Measurements from ENCODE around the gene ZMIZ2. TPM values are rescaled to one million over a fixed set of nuclear protein-coding genes. Genes with fewer than 3 reads are reported as not detected.
"Not testable (repeated sequence)": the region's sequence is repeated elsewhere in the genome, so short reads cannot be mapped to it uniquely, and the experiment has no call there.

The ZMIZ2 gene
- total RNA-seq, 4 donors from 2014 or later: 43.1 to 57.7 (median 49.8) TPM

- H3K36me3 ChIP-seq: peaks cover 37 to 44% of the 10 kb centered on the region in 2 donors
- no peaks in the 10 kb centered on the region for H3K9me3 ChIP-seq
- H3K4me3 ChIP-seq (replicated peaks in 1 of 3): peak overlapping the region in 1 of 3 donors; percentile 92
- peaks cover 15 to 24% of the 10 kb centered on the region in 2 donors for H3K4me1 ChIP-seq
- 22 to 31% methylated on average over 2 of the region's 2 CpGs for WGBS, 2 donors
- TF ChIP-seq POLR2A (IDR thresholded peaks at IDR 0.05) (no peak), CTCF (IDR thresholded peaks at IDR 0.05) (no peak)
- H3K27me3 ChIP-seq: no peaks in the 10 kb centered on the region
- intact Hi-C loops (cut with DNase I): loop anchor here (5.0 kb wide), 1 partner anchor 51 kb away; the partner anchor contains the start of gene ZMIZ2
- peak overlapping the region in 1 of 3 donors; percentile 97 for H3K27ac ChIP-seq
- DNase-seq: no peak
These were observed 50.1 kb downstream of the ZMIZ2 start for GRCh38 chr7:44798649-44799305.

GRCh38 chr7:44799939-44800338 is 51.3 kb downstream of the ZMIZ2 start:
- Histone ChIP-seq H3K27ac (no peak overlapping the region), H3K27me3 (no peaks in the 10 kb centered on the region), H3K4me3 (replicated peaks in 1 of 3) (no peak overlapping the region), H3K4me1 (peaks cover 15 to 23% of the 10 kb centered on the region in 2 donors), H3K9me3 (no peaks in the 10 kb centered on the region), H3K36me3 (peaks cover 48 to 55% of the 10 kb centered on the region in 2 donors)
- DNase-seq: no peak
- TF ChIP-seq CTCF (IDR thresholded peaks at IDR 0.05): no peak
- 84 to 88% methylated on average over 4 of the region's 4 CpGs for WGBS, 2 donors
- intact Hi-C loops (cut with DNase I): loop anchor here (5.0 kb wide), 1 partner anchor 53 kb away; the partner anchor contains the start of gene ZMIZ2

- Histone ChIP-seq H3K36me3 (peaks cover 55 to 58% of the 10 kb centered on the region in 2 donors), H3K27me3 (no peaks in the 10 kb centered on the region), H3K9me3 (no peaks in the 10 kb centered on the region), H3K4me3 (replicated peaks in 1 of 3) (no peak overlapping the region), H3K27ac (no peak overlapping the region), H3K4me1 (peaks cover 15 to 18% of the 10 kb centered on the region in 2 donors)
- no peak for DNase-seq
- TF ChIP-seq POLR2A (IDR thresholded peaks at IDR 0.05) (no peak), CTCF (IDR thresholded peaks at IDR 0.05) (no peak)
- WGBS, 2 donors: 90 to 94% methylated on average over 5 of the region's 5 CpGs
- intact Hi-C loops (cut with DNase I): no loop called here
These were observed 53.2 kb downstream of the ZMIZ2 start for GRCh38 chr7:44801890-44802289.

- intact Hi-C loops (cut with DNase I): no loop called here
- Histone ChIP-seq H3K27ac (no peak overlapping the region), H3K4me1 (peaks cover 15 to 18% of the 10 kb centered on the region in 2 donors), H3K36me3 (peaks cover 55 to 58% of the 10 kb centered on the region in 2 donors), H3K9me3 (no peaks in the 10 kb centered on the region), H3K4me3 (replicated peaks in 1 of 3) (no peak overlapping the region), H3K27me3 (no peaks in the 10 kb centered on the region)
- 97 to 98% methylated on average over 5 of the region's 5 CpGs for WGBS, 2 donors
- no peak for TF ChIP-seq POLR2A (IDR thresholded peaks at IDR 0.05)
- no peak for TF ChIP-seq CTCF (IDR thresholded peaks at IDR 0.05)
- DNase-seq: no peak
These were observed 53.9 kb downstream of the ZMIZ2 start for GRCh38 chr7:44802418-44803025.

- 90 to 94% methylated on average over 10 of the region's 10 CpGs for WGBS, 2 donors
- intact Hi-C loops (cut with DNase I); DNase-seq; H3K27me3 ChIP-seq; H3K27ac ChIP-seq; H3K9me3 ChIP-seq; H3K4me1 ChIP-seq; H3K4me3 ChIP-seq (replicated peaks in 1 of 3): not testable (repeated sequence)
- H3K36me3 ChIP-seq: peaks cover 55 to 58% of the 10 kb centered on the region in 2 donors
These were observed 55.3 kb downstream of the ZMIZ2 start for GRCh38 chr7:44803828-44804519.

All from thyroid gland (tissue), 4 donors.